Measurements from ENCODE around the gene ZNF225. TPM values are rescaled to one million over a fixed set of nuclear protein-coding genes. Genes with fewer than 3 reads are reported as not detected.

Gene ZNF225
- total and polyA plus RNA-seq, 9 of the 15 experiments (the other 6 are each of a cell fraction or from before 2014, with no cell fraction given): 1.4 to 4.2 (median 2.2) TPM

DNA sequence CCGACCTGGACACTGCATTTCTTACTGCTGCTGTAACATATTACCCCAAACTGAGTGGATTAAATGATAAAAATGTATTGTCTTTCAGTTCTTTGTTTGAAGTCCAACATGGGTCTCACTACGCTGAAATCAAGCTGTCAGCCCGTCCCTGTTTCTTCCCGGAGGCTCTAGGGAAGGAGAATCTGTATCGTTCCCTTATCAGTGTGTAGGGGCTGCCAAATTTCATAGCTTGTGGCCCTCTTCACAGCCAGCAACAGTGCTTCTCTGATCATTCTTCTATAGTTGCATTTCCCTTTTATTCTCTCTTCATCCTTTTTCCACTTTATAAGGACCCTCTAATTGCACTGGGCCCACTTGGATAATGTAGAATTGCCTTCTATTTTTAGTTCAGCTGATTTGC lies 38.3 kb downstream of the ZNF225 start:
- in situ Hi-C loops (cut with MboI) (no loop called here), intact Hi-C loops (cut with micrococcal nuclease) (no loop called here)
- no peak overlapping the region for H3K4me3 ChIP-seq
- no TSS peak for BruUV-seq (replicated peaks)
- H4K20me1 ChIP-seq (replicated peaks; ENCODE audit: control insufficient read depth, insufficient read depth, low read length): no peaks in the 10 kb centered on the region
- 15% methylated on average over 5 of the region's 5 CpGs for WGBS (ENCODE audit: insufficient coverage, low coverage, missing lambda C conversion rate)
- POLR2A ChIA-PET: no interaction called here
- FAIRE-seq: no peak
- H3K27ac ChIP-seq (ENCODE audit: extremely low read depth, low read depth, low read length): no peak overlapping the region
- DNase-seq (ENCODE audit: extremely low read depth in 1 of 4, low spot score in 3 of 4): no peak
- H3K4me2 ChIP-seq (ENCODE audit: insufficient read depth, low read length): no peak overlapping the region
- CTCF ChIA-PET (ENCODE audit: low intra/inter-chr PET ratio): interaction anchor here (0.7 kb wide), 1 partner anchor 10 kb away, joined by 4 read pairs; no protein-coding TSS in a partner anchor
- H3K4me1 ChIP-seq (replicated peaks in 1 of 2; ENCODE audit: control insufficient read depth in 2 of 2, insufficient read depth in 2 of 2, low read length in 2 of 2): no peaks in the 10 kb centered on the region
- no peak overlapping the region for H3K9ac ChIP-seq (ENCODE audit: insufficient read depth in 1 of 2, low read depth in 2 of 2, low read length in 2 of 2)
- H2AFZ ChIP-seq (ENCODE audit: low read depth, low read length): no peak overlapping the region
- no peaks in the 10 kb centered on the region for H3K27me3 ChIP-seq (ENCODE audit: control insufficient read depth in 2 of 2, insufficient read depth in 2 of 2, low read length in 2 of 2)
- no peaks in the 10 kb centered on the region for H3K9me1 ChIP-seq (ENCODE audit: control insufficient read depth, insufficient read depth, low read length)
- ATAC-seq: no peak
- peaks cover 1% of the 10 kb centered on the region; the same call in 2 of the 3 replicates for H3K36me3 ChIP-seq (ENCODE audit: control insufficient read depth, insufficient read depth, low read length)
- H3K79me2 ChIP-seq (ENCODE audit: control insufficient read depth, insufficient read depth, low read length): no peaks in the 10 kb centered on the region
- H3K9me3 ChIP-seq (replicated peaks; ENCODE audit: control insufficient read depth, insufficient read depth, low read depth, low read length): 0 out of 2 replicates have a peak, but pooled peaks cover 1% of the 10 kb centered on the region
- TF ChIP-seq ELF2 (CRISPR knock-in tag; IDR thresholded peaks at IDR 0.05) (no peak), ZBTB33 (CRISPR knock-in tag; IDR thresholded peaks at IDR 0.05) (no peak), LCOR (CRISPR knock-in tag; IDR thresholded peaks at IDR 0.05) (no peak), ZBTB12 (CRISPR knock-in tag; IDR thresholded peaks at IDR 0.05) (no peak), ZBTB40 (IDR thresholded peaks at IDR 0.05) (no peak), ZBTB40 (CRISPR knock-in tag; IDR thresholded peaks at IDR 0.05) (no peak), COPS2 (conservative IDR thresholded peaks at IDR 0.05) (no peak), ZC3H4 (CRISPR knock-in tag; IDR thresholded peaks at IDR 0.05; ENCODE audit: borderline replicate concordance) (no peak), CBX1 (IDR thresholded peaks at IDR 0.05; ENCODE audit: low read depth) (no peak), ZNF239 (CRISPR knock-in tag; IDR thresholded peaks at IDR 0.05) (no peak), PTBP1 (IDR thresholded peaks at IDR 0.05; ENCODE audit: low read depth, low read length) (no peak), ZFP36 (IDR thresholded peaks at IDR 0.05; ENCODE audit: low read depth, low read length, partially characterized antibody) (no peak)

Measured in K562 (cell line).